Loucy (cell line): ENCODE data around the gene PLXNA4.

Source experiments
- CTCF ChIP-seq: fragments of 200-600 bp; sonication (generic); conservative IDR thresholded peaks from 2 replicates; pipeline ENCODE4 v1.5.1; 2014; ENCODE audit warnings: mild to moderate bottlenecking, antibody characterized with exemption, low read length
- EZH2phosphoT487 ChIP-seq: fragments of 200-600 bp; IDR thresholded peaks from 2 replicates; pipeline ENCODE4 v1.6.1; 2018; ENCODE audit warnings: antibody characterized with exemption, mild to moderate bottlenecking, moderate library complexity, borderline replicate concordance

- TF ChIP-seq CTCF (no peak), EZH2phosphoT487 (no peak)
Observed at GRCh38 chr7:132076301-132077035, 499.8 kb downstream of the PLXNA4 start.
